ENCODE data around the gene NRDC.

DNA sequence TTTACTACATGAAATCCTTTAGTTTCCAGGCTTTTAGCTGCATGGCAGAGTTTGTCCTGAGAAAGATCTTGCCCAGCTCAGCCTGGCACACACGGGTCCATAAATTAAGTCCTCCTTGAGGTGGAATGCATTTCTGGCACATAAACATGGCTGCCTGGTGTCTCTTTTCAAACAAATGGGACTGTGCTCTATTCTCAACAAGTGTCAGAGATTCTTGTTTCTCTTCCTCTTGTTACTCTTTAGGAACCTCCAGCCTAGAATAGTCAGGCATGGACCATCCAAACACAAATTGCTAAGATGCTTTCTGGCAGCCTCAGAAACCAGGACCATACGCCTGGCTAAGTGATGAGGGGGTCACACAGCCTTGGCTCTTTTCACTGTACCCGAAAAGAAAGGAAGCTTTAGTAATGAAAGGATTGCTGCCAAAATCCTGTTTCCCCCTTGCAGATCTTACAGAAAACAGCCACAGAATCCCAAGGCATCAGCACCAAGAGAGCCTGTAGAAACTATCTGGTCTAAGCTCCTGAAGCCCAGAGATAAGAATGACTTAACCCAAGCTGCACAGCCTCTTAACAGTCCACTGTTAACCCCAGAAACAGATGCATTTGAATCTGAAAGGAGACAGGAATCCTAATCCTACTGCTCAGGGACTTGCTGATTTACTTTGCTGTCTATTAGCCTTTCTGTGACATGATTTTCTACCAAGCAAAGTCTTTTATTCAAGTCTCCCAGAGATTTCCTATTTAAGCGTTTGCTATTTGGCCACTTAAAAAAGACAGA is 31.9 kb upstream of the NRDC start:
- TF ChIP-seq POLR2AphosphoS5 (IDR thresholded peaks at IDR 0.05) = no peak
- TF ChIP-seq EP300 (IDR thresholded peaks at IDR 0.05) = no peak
- no peak for TF ChIP-seq POLR2A (IDR thresholded peaks at IDR 0.05)
- TF ChIP-seq, protein P1, sequence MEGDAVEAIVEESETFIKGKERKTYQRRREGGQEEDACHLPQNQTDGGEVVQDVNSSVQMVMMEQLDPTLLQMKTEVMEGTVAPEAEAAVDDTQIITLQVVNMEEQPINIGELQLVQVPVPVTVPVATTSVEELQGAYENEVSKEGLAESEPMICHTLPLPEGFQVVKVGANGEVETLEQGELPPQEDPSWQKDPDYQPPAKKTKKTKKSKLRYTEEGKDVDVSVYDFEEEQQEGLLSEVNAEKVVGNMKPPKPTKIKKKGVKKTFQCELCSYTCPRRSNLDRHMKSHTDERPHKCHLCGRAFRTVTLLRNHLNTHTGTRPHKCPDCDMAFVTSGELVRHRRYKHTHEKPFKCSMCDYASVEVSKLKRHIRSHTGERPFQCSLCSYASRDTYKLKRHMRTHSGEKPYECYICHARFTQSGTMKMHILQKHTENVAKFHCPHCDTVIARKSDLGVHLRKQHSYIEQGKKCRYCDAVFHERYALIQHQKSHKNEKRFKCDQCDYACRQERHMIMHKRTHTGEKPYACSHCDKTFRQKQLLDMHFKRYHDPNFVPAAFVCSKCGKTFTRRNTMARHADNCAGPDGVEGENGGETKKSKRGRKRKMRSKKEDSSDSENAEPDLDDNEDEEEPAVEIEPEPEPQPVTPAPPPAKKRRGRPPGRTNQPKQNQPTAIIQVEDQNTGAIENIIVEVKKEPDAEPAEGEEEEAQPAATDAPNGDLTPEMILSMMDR (IDR thresholded peaks at IDR 0.05) = no peak

Measured in suprapubic skin (tissue), 4 donors.